HL-60 (cell line): ENCODE results near the gene MAGI2.
"Not testable (repeated sequence)": the region's sequence is repeated elsewhere in the genome, so short reads cannot be mapped to it uniquely, and the experiment has no call there.

Experiments used
- DNase-seq, 2 experiments: peaks; one replicate each; pipeline ENCODE4 v3.0.0-alpha.2; 2010 to 2020; ENCODE audit warnings: low read depth in 1 of 2, low spot score in 1 of 2
- H3K27ac ChIP-seq: fragments of 250-450 bp; sonication (Bioruptor Pico); replicated peaks from 2 replicates; pipeline ENCODE4 v1.5.1; 2020; ENCODE audit warnings: mild to moderate bottlenecking, moderate library complexity
- H3K27me3 ChIP-seq: fragments of 250-450 bp; sonication (Bioruptor Pico); 2 replicates; pipeline ENCODE4 v1.5.1; 2021; ENCODE audit warnings: mild to moderate bottlenecking, moderate library complexity; ENCODE audit not compliant: insufficient read depth, poor library complexity, severe bottlenecking
- H3K4me3 ChIP-seq: replicated peaks from 2 replicates; pipeline ENCODE4 v1.5.1; 2011; ENCODE audit warnings: mild to moderate bottlenecking, control low read depth, low read length; ENCODE audit not compliant: insufficient read depth
- GABPA ChIP-seq: IDR thresholded peaks from 2 replicates; pipeline ENCODE4 v1.6.1; 2012; ENCODE audit warnings: low read depth
- POLR2AphosphoS5 ChIP-seq: IDR thresholded peaks from 2 replicates; pipeline ENCODE4 v1.6.1; 2012; ENCODE audit warnings: low read depth
- SPI1 ChIP-seq: IDR thresholded peaks from 2 replicates; pipeline ENCODE4 v1.6.1; 2012; ENCODE audit warnings: low read depth, mild to moderate bottlenecking, borderline replicate concordance
- TF ChIP-seq, protein P1 (sequence below): IDR thresholded peaks from one replicate; pipeline ENCODE4 v1.5.1; 2011; ENCODE audit warnings: low read length, control low read depth, inconsistent platforms; ENCODE audit not compliant: insufficient read depth
- TF ChIP-seq, protein P2 (sequence below): IDR thresholded peaks from 2 replicates; pipeline ENCODE4 v1.6.1; 2012; ENCODE audit warnings: low read depth; ENCODE audit not compliant: insufficient replicate concordance

The MAGI2 gene

DNA sequence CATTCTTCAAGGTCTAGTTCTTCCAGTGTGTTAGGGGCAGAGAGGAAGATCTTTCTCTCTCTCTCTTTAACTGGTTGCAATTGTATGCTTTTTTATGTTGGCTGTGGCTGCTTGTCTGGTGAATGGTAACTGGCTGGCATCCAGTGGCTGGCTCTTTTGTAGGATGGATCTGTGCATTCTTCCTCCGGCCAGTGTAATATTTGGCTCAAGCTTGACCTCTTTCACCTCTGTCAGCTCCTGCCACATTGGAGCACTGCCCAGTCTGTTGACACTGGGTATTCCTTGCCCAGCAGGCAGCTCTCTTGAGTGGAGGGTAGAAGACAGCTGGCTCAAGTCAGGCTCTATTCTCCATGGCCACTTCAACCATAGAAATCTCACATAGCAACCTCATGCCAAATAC is 1126.6 kb downstream of the MAGI2 start:
- Histone ChIP-seq H3K27ac (no peak overlapping the region), H3K27me3 (no peaks in the 10 kb centered on the region), H3K4me3 (no peak overlapping the region)
- TF ChIP-seq SPI1 (no peak), POLR2AphosphoS5 (no peak), GABPA (no peak)
- TF ChIP-seq, protein P1, sequence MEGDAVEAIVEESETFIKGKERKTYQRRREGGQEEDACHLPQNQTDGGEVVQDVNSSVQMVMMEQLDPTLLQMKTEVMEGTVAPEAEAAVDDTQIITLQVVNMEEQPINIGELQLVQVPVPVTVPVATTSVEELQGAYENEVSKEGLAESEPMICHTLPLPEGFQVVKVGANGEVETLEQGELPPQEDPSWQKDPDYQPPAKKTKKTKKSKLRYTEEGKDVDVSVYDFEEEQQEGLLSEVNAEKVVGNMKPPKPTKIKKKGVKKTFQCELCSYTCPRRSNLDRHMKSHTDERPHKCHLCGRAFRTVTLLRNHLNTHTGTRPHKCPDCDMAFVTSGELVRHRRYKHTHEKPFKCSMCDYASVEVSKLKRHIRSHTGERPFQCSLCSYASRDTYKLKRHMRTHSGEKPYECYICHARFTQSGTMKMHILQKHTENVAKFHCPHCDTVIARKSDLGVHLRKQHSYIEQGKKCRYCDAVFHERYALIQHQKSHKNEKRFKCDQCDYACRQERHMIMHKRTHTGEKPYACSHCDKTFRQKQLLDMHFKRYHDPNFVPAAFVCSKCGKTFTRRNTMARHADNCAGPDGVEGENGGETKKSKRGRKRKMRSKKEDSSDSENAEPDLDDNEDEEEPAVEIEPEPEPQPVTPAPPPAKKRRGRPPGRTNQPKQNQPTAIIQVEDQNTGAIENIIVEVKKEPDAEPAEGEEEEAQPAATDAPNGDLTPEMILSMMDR, result no peak
- TF ChIP-seq, protein P2, sequence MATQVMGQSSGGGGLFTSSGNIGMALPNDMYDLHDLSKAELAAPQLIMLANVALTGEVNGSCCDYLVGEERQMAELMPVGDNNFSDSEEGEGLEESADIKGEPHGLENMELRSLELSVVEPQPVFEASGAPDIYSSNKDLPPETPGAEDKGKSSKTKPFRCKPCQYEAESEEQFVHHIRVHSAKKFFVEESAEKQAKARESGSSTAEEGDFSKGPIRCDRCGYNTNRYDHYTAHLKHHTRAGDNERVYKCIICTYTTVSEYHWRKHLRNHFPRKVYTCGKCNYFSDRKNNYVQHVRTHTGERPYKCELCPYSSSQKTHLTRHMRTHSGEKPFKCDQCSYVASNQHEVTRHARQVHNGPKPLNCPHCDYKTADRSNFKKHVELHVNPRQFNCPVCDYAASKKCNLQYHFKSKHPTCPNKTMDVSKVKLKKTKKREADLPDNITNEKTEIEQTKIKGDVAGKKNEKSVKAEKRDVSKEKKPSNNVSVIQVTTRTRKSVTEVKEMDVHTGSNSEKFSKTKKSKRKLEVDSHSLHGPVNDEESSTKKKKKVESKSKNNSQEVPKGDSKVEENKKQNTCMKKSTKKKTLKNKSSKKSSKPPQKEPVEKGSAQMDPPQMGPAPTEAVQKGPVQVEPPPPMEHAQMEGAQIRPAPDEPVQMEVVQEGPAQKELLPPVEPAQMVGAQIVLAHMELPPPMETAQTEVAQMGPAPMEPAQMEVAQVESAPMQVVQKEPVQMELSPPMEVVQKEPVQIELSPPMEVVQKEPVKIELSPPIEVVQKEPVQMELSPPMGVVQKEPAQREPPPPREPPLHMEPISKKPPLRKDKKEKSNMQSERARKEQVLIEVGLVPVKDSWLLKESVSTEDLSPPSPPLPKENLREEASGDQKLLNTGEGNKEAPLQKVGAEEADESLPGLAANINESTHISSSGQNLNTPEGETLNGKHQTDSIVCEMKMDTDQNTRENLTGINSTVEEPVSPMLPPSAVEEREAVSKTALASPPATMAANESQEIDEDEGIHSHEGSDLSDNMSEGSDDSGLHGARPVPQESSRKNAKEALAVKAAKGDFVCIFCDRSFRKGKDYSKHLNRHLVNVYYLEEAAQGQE, result no peak
- no peak for DNase-seq

DNA sequence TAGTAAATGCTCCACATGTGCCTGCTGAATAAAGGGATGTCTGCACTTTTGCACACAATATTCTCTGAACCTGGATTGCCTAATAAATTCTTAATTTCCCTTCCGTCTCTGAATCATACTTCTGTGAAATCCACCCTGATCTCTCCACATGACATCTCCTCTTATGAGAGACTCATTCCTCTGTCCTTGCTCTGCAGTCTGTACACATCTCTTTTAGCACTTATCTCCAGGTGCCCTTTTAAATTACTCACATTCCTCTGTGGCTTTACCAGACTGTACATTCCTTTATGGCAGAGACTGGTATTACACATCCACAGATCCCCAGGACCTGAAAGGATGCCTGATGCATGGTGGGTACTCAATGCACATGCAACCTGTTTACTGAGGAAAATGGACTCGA is 1127.3 kb downstream of the MAGI2 start:
- TF ChIP-seq POLR2AphosphoS5, result no peak
- TF ChIP-seq, protein P2, result no peak
- TF ChIP-seq, protein P1, result no peak
- no peak for TF ChIP-seq SPI1
- TF ChIP-seq GABPA, result no peak
- no peak overlapping the region for H3K27ac ChIP-seq
- H3K27me3 ChIP-seq, result no peaks in the 10 kb centered on the region
- DNase-seq, result no peak
- no peak overlapping the region for H3K4me3 ChIP-seq

DNA sequence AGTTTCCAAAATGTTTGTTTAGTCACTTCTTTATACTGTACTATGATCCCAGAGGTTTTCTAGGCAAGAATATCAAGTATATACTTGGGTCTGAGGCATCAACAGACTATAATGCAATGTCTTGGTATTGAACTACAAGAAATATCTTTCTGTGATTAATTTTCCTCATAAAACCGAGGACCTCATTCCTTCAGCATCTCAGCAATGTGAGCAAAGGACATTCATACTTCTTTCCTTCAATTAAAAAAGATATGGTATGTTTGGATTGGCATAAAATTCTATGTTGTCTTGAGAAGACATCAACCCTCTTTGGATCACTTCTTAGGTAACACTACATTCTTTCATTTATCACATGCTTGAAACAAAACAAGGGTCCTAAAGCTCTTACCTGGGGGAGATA is 1130.3 kb downstream of the MAGI2 start:
- DNase-seq, result no peak
- no peaks in the 10 kb centered on the region for H3K27me3 ChIP-seq
- H3K27ac ChIP-seq, result no peak overlapping the region

DNA sequence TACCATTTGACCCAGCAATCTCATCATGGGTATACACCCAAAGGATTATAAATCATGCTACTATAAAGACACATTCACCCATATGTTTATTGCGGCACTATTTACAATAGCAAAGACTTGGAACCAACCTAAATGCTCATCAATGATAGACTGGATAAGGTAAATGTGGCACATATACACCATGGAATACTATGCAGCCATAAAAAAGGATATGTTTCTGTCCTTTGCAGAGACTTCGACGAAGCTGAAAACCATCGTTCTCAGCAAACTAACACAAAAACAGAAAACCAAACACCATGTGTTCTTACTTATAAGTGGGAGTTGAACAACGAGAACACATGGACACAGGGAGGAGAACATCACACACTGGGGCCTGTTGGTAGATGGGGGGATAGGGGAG is 1131.2 kb downstream of the MAGI2 start:
- not testable (repeated sequence) for H3K27me3 ChIP-seq, H3K27ac ChIP-seq, DNase-seq, H3K4me3 ChIP-seq

More for the DNA sequence above, 1130.3 kb downstream of the MAGI2 start:
- no peak overlapping the region for H3K4me3 ChIP-seq
- TF ChIP-seq POLR2AphosphoS5, result no peak
- TF ChIP-seq, protein P1, result no peak
- TF ChIP-seq GABPA, result no peak
- TF ChIP-seq, protein P2, result no peak
- no peak for TF ChIP-seq SPI1
